Body of pancreas (tissue), 4 donors: ENCODE data around the gene GTPBP4.

Source experiments
- CTCF ChIP-seq, 7 experiments: fragments of 450-650 bp in 4 of 7; fragments of 200-600 bp in 3 of 7; sonication (generic) in 3 of 7; IDR thresholded peaks; one replicate each; pipeline ENCODE4 v1.5.1; 2016 to 2019; ENCODE audit warnings: antibody characterized with exemption in 7 of 7
- POLR2A ChIP-seq, 3 donors: fragments of 450-650 bp; IDR thresholded peaks; one replicate each; pipeline ENCODE4 v1.6.1; 2016; ENCODE audit warnings: antibody characterized with exemption in 3 of 3, mild to moderate bottlenecking in 2 of 3

- TF ChIP-seq CTCF (IDR thresholded peaks at IDR 0.05): no peak
- no peak for TF ChIP-seq POLR2A (IDR thresholded peaks at IDR 0.05)
Observed at GRCh38 chr10:1044964-1045363, 56.7 kb downstream of the GTPBP4 start.
